HUDEP-2 (cell line): Measurements from ENCODE around the gene SLAIN1.

Experiments used
- DNase-seq, 76 experiments: peaks; one replicate each; lab custom pipeline; 2025; ENCODE audit not compliant: unreplicated experiment in 76 of 76; lab: John Stamatoyannopoulos, UW

The SLAIN1 gene

GRCh38 chr13:77703408-77703807 is 5.9 kb downstream of the SLAIN1 start:
- DNase-seq, result no peak

DNA sequence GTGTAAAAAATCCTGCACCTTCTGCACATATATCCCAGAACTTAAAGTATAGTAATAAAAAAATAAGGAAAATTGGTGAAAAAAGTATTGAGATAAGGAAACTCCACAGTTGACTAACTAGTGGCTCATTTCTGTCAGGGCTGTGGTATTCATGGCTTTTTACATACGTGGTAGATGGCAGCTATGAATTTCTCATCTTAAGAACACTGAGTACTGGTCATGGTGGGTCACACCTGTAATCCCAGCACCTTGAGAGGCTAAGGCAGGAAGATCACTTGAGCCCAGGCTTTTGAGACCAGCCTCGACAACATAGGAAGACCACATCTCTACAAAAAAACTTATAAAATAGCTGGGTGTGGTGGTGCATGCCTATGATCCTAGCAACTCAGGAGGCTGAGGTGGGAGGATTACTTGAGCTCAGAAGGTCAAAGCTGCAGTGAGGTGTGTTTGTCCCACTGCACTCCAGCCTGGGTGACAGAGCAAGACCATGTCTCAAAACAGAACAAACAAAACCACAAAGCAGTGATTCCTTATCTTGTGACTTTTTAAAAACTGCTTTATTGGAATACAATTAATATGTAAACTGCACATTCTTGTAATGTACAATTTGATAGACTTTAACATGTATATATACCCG is 16.8 kb downstream of the SLAIN1 start:
- no peak for DNase-seq

DNA sequence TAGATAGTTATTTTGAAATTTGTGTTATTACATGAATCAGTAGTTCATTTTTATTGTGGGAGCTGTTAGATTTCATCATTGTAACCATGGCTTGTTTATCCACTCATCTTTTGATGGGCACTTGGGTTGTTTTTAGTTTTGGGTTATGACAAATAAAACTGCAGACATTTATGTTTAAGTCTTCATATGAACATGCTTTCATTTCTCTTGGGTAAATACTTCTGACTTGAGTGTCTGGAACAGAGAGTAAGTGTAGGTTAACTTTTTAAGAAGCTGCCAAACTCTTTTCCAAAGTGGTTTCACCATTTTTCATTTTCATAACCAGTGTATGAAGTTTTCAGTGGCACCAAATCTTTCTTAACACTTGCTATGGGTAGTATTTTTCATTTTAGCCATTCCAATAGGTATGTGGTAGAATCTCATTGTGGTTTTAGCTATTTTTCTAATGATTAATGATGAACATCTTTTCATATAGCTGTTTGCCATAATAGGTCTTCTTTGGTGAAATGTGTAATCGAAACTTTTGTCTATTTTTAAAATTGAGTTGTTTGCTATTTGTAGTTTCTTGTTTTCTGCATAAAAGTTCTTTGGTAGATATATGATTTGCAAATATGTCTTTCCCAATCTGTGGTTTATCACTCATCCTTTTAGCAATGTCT is 17.9 kb downstream of the SLAIN1 start:
- DNase-seq, result no peak

DNA sequence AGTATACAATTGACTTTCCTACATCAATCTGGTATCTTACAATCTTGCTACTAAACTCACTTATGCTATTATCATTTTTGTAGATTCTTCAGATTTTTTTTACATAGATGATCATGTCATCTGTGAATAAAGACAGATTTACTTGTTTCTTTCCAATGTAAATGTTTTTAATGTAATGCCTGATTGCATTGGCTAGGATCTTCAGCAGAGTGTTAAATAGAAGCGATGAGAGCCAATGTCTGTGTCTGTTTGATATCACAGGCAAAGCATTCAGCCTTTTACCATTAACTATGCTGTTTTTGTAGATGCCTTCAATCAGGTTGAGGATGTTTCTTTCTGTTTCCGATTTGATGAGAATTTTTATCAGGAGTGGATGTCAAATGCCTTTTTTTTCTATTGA is 19.2 kb downstream of the SLAIN1 start:
- no peak for DNase-seq

- DNase-seq, result no peak
Observed at GRCh38 chr13:77717508-77717907, 20.0 kb downstream of the SLAIN1 start.

DNA sequence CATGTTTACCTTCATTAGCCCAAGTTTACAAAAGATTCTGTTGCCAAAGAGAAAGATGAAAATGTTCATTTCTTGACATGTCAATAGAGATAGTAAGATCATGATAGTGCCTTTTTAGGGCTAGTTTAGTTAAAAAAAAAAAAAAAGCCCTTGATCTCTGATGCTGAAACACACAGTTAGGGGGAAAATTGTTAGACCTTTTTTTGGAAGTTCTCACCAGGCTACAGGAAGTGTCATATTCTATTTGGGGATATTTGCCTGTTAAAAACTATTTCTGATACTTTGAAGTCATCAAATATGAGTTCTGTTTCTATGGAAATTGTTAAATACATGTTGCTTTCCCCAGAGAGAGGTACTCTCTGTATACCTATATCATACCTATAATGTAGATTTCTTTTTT is 21.6 kb downstream of the SLAIN1 start:
- DNase-seq, result no peak

GRCh38 chr13:77720988-77721387 is 23.5 kb downstream of the SLAIN1 start:
- no peak for DNase-seq

- no peak for DNase-seq
Observed at GRCh38 chr13:77724092-77724491, 26.6 kb downstream of the SLAIN1 start.

DNA sequence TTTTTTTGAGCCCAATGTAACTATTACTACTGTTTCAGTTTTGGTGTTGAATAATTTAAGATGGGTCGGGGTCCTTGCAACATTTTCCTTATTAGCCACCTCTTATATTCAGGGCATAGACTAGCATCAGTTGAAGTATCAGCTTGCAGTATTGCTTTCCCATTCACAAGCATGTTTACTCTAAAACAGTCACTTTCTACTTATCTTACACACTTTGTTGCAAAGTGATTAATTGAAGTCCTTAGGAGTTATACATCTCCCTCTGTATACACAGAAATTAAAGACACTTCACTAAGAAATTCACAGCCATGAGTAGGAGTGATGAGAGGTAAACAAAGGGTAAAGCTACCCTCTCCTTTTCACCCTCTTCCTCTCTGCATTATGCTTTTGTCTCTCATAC is 27.6 kb downstream of the SLAIN1 start:
- no peak for DNase-seq

DNA sequence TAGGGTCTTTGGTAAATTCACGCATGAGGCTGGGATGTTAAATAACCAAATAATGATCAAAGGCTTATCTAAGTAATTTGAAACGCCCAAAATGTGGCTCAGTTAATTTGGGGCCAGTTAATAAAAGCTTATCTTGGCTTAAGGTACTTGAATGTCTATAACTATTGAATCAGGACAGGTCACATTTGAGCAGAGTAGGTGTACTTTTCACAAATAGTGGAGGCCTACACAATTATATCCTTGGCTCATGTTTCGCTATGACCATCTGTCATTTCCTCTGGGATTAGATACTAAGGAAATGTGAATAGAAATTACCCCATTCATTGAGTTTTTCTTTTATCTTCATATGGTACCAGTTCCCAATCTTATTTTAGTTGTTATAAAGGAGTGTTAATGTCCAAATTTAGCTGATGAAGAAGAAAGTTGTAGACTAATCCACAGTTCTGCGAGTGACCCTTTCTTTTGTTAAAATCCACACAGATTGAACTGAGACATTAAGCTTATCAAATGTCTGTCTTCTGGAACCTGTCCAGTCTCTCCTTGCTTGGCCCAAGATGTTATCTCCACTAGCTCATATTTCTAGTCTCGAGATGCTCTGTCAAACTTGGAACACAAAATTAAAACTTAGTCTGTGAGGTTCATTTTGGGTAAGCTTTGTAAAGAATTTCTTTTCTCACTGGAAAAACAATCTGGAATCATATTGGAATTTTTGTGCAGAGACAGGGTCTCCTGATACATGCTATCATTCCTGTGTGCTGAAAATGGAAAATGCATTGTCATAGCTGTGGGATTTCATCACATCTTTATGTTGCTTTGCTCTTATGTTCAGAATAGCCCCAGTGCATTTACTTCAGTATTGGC is 31.0 kb downstream of the SLAIN1 start:
- DNase-seq, result no peak

DNA sequence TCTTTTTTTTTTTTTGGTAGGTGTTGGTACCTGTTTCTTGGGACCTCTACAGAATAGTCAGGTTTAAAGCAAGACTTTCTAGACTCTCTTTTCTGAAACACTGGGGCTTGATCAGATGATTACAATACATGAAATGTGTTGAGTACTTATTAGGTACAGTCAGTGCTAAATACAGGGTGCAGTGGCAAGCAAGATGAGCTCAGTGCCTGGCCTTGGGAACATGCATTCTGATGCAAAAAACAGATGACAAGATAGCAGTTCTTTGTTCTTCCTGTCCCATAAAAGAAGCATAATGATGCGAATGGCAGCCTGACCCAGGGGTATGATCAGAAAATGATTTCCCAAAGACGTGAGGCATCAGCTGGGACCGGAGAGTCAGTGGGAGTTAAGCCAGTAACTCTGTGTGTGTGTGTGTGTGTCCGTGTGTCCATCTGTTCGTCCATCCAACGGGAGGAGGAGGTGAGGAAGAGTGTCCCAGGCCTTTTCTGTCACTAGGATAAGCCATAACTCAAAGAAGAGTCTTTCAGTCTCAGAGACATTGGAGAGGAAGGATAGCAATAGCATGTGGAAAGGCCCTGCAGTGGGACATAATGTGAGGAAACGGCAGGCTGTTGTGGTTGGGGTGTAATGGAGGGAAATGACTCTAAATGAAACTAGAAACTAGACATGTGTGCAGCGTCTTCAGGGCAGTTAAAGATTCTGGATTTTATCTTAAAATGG is 32.2 kb downstream of the SLAIN1 start:
- DNase-seq, result no peak

GRCh38 chr13:77730572-77730971 is 33.1 kb downstream of the SLAIN1 start:
- DNase-seq, result no peak

- DNase-seq, result no peak
Observed at GRCh38 chr13:77732287-77732686, 34.8 kb downstream of the SLAIN1 start.

DNA sequence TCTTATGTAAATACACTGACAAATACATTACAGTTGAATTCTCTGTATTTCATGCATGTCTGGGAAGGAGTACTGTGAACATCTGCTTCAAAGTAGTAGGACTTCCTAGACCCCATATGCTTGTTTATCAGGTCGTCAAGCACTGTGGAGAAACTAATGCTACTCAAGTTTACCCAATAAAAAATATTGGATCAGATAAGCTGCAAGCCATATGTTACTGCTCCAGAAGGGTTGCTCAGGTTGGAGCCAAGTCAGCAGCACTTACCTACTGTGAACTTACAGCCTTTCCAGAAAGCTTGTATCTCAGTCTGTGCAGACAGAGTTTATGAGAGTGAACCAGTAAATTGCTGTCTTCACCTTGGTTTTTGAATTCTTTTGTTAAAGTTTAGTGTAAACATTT is 36.2 kb downstream of the SLAIN1 start:
- no peak for DNase-seq

- no peak for DNase-seq
Observed at GRCh38 chr13:77737583-77738200, 40.2 kb downstream of the SLAIN1 start.

- DNase-seq, result no peak
Observed at GRCh38 chr13:77740097-77740735, 42.7 kb downstream of the SLAIN1 start.

GRCh38 chr13:77740931-77741596 is 43.6 kb downstream of the SLAIN1 start:
- DNase-seq, result no peak

DNA sequence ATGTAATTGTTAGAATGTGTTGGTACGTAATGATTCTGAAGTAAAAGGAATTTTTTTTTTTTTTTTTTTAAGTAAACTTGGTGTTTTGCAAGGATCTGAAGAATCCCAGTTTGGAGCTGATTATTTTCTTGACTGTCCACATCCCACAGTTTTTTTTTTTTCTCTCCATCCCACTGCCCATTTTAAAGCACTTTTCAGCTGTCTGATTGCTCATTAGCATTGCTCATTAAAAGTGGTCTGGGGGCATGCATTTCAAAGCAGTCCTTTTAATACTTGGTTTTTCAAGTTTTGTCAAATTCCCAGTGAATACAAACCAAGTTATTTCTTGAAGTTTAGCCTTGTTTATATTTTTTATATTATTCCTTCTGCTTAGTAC is 44.1 kb downstream of the SLAIN1 start:
- no peak for DNase-seq

- no peak for DNase-seq
Observed at GRCh38 chr13:77742801-77743200, 45.3 kb downstream of the SLAIN1 start.

GRCh38 chr13:77745784-77746183 is 48.3 kb downstream of the SLAIN1 start:
- no peak for DNase-seq
